HG02798 (cell line): ENCODE data around the gene ZBTB49.

Source experiments
- ATAC-seq: cut with Tn5 transposase; IDR thresholded peaks from one replicate; pipeline ENCODE4 v1.9.1; 2021; ENCODE audit warnings: mild to moderate bottlenecking; ENCODE audit not compliant: unreplicated experiment, poor library complexity

Gene ZBTB49

DNA sequence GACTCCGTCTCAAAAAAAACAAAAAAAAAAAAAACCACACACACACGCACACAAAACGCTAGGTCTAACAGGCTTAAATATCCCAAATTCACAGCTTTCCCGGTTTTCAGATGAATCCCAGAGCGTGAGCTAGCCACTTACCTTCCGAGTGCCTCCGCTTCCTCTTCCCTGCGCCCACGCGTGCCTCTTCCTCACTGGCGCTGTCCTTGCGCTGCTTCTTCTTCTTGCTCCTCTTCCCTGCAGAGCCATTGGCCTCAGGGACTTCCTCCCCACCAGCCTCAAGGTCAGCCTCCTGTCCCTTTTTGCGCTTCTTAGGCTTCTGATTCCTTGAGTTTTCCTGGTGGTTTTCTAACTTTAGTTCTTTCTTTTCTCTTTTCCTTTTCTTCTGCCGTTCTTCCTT lies 15.8 kb upstream of the ZBTB49 start:
- no peak for ATAC-seq

DNA sequence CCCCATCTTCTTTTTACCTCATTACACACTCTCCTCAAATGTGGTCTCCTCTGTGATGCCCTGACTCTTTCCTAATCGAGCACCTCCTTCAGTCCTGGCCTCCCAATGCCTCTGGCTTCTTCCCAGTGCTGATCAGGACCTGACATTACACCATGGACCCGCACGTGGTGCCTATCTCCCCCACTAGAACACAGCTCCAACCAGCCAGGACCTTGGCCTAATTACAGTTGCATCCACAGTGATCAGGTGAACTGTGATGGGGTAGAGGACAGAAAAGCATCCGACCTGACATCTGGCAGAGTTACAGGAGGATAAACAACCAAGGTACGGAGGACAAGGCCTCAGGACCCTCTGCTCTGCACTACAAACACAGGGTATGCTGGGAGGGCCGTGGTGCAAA lies 12.5 kb upstream of the ZBTB49 start:
- no peak for ATAC-seq

GRCh38 chr4:4281787-4282186 lies 8.3 kb upstream of the ZBTB49 start:
- no peak for ATAC-seq

DNA sequence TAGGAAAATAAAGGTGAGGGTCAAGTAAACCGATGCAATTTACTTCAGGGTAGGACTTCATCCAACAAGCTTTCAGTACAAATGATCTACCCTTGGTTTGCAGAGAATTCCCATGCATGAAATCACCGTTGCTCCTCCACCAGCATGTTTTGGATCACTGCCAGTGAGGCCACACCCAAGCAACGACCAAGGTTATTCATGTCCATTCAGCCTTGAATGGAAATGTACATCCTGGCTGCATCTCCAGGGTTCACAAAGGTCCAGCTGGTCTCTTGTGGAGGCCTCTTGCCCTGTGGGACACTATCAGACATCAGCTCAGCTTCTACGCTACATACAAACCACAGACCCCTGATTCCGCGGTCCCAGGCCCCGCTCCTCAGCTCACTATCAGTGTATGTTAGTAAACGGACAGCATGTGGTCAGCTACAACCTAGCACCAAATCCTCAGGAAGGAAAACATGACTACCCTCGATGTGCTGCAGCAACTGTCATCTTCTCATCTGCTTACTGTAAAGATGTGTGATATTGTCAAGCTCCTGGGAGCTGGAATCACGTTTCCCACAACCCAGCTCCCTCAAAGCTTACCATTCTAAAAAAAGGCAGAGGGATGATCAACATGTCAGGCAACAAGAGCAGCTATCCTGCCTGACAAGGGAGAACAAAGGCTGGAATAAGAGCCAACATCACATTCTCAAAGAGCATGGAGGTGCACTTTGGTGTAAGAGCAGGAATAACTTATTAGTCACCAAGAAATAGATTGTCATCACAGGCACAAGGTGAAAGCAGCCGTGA lies 5.0 kb upstream of the ZBTB49 start:
- ATAC-seq = no peak

DNA sequence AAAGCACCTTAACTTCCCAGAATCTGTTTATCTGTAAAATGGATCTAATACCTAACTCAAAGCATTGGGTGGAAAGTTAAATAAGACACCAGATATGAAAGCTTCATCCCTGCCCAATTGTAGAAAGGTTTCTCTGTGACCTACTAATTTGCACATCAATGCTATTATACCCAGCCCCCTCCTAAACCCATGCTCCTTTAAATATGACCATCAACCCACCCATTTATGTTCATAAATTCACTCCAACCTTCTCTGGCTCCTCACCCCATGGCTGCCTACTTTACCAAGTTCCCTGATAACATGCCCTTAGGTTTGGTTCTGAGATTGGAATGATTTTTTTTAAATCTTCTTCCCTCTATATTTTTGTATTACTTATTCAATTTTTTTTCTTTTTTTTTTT lies 2.0 kb upstream of the ZBTB49 start:
- ATAC-seq = no peak

DNA sequence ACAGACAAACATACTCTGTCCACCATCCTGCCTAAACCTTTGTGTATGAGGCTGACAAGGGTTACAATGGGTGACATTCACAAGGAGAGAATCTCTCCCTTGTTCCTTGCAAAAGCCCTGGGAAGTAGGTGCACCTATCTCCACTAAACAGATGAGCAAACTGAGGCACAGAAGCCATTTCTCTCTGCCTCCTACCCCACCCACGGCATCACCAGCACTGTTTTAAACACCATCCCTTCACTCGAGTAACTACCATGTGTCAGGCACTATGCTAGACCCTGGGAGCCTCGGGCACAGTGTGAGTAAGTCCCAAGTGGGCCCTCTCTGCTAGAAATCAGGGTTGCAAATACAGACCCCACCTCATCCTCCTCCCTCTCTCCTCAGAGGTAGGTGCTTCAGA lies 996 bp upstream of the ZBTB49 start:
- no peak for ATAC-seq

DNA sequence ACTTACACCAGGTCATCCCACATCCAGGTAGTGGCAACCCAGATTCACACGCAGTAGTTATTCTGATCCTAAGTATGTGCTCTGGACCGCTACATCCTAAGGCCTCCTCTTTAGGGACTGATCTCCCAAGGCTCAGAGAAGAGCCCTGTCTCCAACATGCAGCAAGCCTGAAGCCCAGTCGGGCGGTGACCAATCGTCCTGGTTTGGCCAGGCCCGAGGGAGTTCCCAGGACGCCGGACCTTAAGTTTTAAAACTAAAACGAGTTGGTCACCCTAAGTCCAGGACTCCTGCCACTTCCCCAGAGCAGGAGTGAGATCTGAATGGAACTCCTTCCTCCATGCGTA lies 482 bp upstream of the ZBTB49 start:
- peak; percentile 8 for ATAC-seq

DNA sequence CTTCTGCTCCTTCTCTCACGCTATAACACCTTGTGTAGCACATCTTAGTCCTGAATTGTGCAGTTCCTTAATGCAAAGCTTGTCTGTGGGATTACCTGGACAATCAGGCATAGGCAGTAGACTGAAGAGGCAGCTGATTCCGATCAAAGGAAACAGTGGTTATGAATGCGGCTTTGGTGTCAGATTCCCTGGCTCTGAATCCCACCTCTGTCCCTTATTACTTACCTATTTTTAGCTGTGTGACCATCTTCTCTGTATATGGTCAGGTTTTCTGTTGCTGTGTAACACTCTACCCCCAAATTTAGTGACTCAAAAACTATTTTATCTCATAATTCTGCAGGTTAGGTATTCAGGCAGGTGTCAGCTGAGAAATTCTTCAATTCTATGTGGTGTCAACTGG lies 3.2 kb downstream of the ZBTB49 start:
- no peak for ATAC-seq

- ATAC-seq = no peak
Observed at GRCh38 chr4:4296283-4296846, 6.3 kb downstream of the ZBTB49 start.

DNA sequence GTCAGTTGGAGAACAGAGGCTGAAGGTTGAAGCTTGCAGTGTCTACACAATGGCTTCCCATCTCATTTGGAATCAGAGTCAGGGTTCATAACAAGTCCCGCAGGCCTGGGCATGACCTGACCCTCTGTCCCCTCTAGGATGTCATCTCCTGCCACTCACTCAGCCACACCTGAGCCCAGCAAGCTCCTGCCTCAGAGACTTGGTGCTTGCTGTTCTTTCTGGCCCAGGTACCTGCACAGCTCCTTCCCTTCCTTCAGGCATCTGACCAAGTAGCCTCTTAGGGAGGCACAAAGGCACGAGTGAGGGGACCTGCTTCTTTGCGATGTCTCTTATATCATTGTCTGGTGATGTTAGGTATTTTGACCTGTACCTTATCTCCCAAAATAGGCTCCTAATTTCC lies 9.0 kb downstream of the ZBTB49 start:
- ATAC-seq = no peak

GRCh38 chr4:4302001-4302400 lies 11.9 kb downstream of the ZBTB49 start:
- ATAC-seq = no peak

- no peak for ATAC-seq
Observed at GRCh38 chr4:4302416-4302815, 12.4 kb downstream of the ZBTB49 start.

- no peak for ATAC-seq
Observed at GRCh38 chr4:4306920-4307319, 16.9 kb downstream of the ZBTB49 start.

- ATAC-seq = no peak
Observed at GRCh38 chr4:4308800-4309441, 18.9 kb downstream of the ZBTB49 start.

DNA sequence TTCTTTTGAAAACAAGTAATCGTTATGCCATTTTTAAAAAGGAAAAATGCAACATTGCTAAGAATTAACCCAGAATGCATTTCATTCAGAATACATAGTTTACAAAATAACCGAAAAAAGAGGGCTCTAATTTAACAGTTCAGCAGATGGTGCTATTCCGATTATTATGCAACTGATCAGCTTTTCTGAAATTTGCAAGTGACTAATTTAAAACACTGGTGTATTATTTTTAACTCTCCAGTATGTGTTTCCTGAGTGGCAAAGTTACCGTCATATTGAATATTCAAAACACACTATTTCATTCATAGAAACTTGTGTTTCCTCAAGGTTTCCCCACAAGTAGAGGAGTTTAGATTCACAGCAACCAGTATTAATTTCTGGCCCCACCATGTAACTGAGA lies 21.1 kb downstream of the ZBTB49 start:
- no peak for ATAC-seq

DNA sequence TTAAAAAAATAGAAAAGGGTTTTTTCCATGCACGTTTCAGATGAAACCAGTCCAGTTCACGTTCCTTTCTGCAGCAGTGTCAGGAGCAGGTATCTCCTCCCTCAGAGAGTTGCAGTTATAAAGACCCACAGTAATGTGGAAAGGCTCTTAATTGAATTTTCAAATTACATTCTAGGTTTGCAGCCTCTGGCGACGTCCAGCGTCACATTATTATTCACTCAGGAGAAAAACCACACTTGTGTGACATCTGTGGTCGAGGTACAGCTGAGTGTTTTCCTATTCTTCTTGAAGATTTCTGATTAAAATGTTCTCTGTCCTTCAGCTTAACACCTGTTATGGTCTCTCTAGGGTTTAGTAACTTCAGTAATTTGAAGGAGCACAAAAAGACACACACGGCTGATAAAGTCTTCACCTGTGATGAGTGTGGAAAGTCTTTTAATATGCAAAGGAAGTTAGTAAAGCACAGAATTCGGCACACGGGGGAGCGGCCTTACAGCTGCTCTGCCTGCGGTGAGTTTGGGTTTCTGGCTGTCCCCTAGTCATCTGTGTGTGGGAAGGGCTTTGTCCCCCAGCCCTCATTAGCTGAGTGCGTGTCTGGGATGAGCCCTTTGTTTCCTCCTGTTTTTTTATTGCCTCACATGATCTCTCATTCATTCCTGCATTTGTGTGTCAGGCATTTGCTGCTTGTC lies 25.6 kb downstream of the ZBTB49 start:
- ATAC-seq = no peak

- no peak for ATAC-seq
Observed at GRCh38 chr4:4316150-4316495, 26.1 kb downstream of the ZBTB49 start.

GRCh38 chr4:4317496-4318232 lies 27.6 kb downstream of the ZBTB49 start:
- no peak for ATAC-seq

- no peak for ATAC-seq
Observed at GRCh38 chr4:4320528-4320927, 30.5 kb downstream of the ZBTB49 start.

DNA sequence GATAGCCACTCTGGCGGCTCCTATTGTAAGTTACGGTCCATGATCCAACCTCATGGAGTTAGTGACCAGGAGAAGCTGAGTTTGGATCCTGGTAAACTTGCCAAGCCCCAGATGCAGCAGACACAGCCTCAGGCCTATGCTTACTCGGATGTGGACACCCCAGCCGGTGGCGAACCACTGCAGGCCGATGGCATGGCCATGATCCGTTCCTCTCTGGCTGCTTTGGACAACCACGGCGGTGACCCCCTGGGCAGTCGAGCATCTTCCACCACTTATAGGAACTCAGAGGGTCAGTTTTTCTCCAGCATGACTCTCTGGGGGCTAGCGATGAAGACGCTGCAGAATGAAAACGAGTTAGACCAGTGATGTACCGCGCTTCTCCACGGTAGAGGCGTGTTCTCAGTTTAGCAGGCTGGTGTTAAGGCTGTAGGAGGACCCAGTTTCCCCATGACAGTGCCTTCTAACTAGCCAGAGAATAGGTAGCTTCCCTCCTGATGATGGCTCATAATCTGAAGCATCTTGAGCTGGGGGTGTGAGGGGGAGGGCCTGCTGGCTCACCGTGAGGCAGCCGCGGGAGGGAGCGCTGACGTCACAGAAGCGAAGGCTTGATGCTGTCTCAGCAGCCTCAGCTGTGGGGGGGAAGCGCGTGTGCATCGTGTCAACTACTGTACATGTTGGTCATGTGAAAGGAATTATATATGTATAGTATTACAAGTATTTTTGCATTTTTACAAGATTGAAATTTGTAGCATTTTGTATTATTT lies 31.1 kb downstream of the ZBTB49 start:
- no peak for ATAC-seq
